Measurements from ENCODE around the gene ELN. TPM values are rescaled to one million over a fixed set of nuclear protein-coding genes. Genes with fewer than 3 reads are reported as not detected.

ELN gene
- total RNA-seq, 2 experiments from 2014 or later, result not detected

DNA sequence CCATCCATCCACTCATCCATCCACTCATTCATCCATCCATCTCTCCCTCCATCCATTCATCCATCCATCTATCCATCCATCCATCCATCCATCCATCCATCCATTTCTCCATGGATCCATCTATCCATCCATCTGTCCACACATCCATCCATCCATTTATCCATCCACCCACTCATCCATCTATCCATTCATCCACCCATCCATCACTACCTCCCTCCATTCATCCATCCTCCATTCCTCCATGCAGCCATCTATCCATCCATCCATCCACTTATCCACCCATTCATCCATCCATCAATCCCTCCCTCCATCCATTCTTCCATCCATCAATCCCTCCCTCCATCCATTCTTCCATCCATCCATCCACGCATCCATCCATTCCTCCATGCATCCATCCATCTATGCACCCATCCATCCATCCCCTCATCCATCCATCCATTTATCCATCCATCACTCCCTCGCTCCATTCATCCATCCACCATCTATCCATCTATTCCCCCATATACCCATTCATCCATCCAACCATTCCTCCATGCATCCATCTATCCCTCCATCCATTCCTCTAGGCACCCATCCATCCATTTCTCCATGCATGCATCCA, 21.1 kb downstream of the ELN start:
- DNase-seq (no peak), ATAC-seq (ENCODE audit: poor library complexity) (no peak)
- Mint-ChIP-seq H3K27ac (no peak overlapping the region), H3K4me3 (no peak overlapping the region), H3K27me3 (no peaks in the 10 kb centered on the region), H3K4me1 (ENCODE audit: low read depth) (no peaks in the 10 kb centered on the region), H3K9me3 (no peaks in the 10 kb centered on the region), H3K36me3 (ENCODE audit: low read depth) (no peaks in the 10 kb centered on the region)
- ChIA-PET CTCF (no interaction called here), POLR2A (no interaction called here)
- no peaks in the 10 kb centered on the region for H3K36me3 ChIP-seq (ENCODE audit: insufficient read depth, low read length)
- H3K27me3 ChIP-seq (ENCODE audit: control insufficient read depth in 1 of 2, insufficient read depth in 2 of 2, low read length in 2 of 2), result no peaks in the 10 kb centered on the region
- TF ChIP-seq, protein P1, sequence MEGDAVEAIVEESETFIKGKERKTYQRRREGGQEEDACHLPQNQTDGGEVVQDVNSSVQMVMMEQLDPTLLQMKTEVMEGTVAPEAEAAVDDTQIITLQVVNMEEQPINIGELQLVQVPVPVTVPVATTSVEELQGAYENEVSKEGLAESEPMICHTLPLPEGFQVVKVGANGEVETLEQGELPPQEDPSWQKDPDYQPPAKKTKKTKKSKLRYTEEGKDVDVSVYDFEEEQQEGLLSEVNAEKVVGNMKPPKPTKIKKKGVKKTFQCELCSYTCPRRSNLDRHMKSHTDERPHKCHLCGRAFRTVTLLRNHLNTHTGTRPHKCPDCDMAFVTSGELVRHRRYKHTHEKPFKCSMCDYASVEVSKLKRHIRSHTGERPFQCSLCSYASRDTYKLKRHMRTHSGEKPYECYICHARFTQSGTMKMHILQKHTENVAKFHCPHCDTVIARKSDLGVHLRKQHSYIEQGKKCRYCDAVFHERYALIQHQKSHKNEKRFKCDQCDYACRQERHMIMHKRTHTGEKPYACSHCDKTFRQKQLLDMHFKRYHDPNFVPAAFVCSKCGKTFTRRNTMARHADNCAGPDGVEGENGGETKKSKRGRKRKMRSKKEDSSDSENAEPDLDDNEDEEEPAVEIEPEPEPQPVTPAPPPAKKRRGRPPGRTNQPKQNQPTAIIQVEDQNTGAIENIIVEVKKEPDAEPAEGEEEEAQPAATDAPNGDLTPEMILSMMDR (IDR thresholded peaks at IDR 0.05), result no peak
- H3K9me3 ChIP-seq (ENCODE audit: control insufficient read depth in 1 of 2, insufficient read depth in 1 of 2, low read length in 2 of 2), result no peaks in the 10 kb centered on the region
- H3K4me3 ChIP-seq (ENCODE audit: low read length), result no peak overlapping the region
- no peak overlapping the region for H3K27ac ChIP-seq (ENCODE audit: low read depth in 1 of 2, low read length in 2 of 2)
- H3K4me1 ChIP-seq (ENCODE audit: insufficient read depth, low read length), result no peaks in the 10 kb centered on the region
- intact Hi-C loops (cut with DNase I, micrococcal nuclease), result no loop called here

DNA sequence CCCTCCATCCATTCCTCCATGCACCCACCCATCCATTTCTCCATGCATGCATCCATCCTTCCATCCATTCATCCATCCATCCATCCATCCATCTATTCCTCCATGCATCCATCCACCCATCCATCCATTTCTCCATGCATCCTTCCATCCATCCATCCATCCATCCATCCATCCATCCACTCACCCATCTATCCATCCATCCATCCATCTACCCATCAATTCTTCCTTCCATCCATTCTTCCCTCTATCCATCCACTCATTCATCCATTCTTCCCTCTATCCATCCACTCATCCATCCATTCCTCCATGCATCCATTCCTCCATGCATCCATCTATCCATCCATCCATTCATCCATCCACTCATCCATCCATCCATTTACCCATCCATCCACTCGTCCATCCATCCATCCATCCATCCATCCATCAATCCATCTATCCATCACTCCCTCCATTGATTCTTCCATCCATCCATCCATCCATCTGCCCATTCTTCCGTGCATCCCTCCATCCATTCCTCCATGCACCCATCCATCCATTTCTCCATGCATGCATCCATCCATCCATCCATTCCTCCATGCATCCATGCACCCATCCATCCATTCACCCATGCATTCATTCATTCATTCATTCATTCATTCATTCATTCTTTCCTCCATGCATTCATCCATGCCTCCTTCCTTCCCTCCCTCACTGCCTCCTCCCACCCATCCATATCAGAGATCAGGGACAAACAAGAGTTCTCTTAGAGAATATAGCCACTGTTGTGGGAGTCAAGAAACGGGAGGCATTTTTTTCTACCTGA, 22.2 kb downstream of the ELN start:
- TF ChIP-seq, protein P1 (IDR thresholded peaks at IDR 0.05), result no peak
- H3K27me3 Mint-ChIP-seq, result no peaks in the 10 kb centered on the region
- H3K4me1 ChIP-seq (ENCODE audit: insufficient read depth, low read length), result no peaks in the 10 kb centered on the region
- H3K27me3 ChIP-seq (ENCODE audit: control insufficient read depth in 1 of 2, insufficient read depth in 2 of 2, low read length in 2 of 2), result no peaks in the 10 kb centered on the region
- intact Hi-C loops (cut with DNase I, micrococcal nuclease), result loop anchor here in 1 of 2 experiments (5.0 kb wide), 1 partner anchor 77 kb away; no protein-coding TSS in a partner anchor
- H3K4me1 Mint-ChIP-seq (ENCODE audit: low read depth), result no peaks in the 10 kb centered on the region
- H3K4me3 ChIP-seq (ENCODE audit: low read length), result no peak overlapping the region
- DNase-seq (no peak), ATAC-seq (ENCODE audit: poor library complexity) (no peak)
- CTCF ChIA-PET, result no interaction called here
- H3K4me3 Mint-ChIP-seq, result no peak overlapping the region
- no peak overlapping the region for H3K27ac ChIP-seq (ENCODE audit: low read depth in 1 of 2, low read length in 2 of 2)
- no peaks in the 10 kb centered on the region for H3K9me3 Mint-ChIP-seq
- H3K9me3 ChIP-seq (ENCODE audit: control insufficient read depth in 1 of 2, insufficient read depth in 1 of 2, low read length in 2 of 2), result no peaks in the 10 kb centered on the region
- POLR2A ChIA-PET, result no interaction called here
- no peaks in the 10 kb centered on the region for H3K36me3 ChIP-seq (ENCODE audit: insufficient read depth, low read length)
- H3K27ac Mint-ChIP-seq, result no peak overlapping the region
- H3K36me3 Mint-ChIP-seq (ENCODE audit: low read depth), result no peaks in the 10 kb centered on the region

DNA sequence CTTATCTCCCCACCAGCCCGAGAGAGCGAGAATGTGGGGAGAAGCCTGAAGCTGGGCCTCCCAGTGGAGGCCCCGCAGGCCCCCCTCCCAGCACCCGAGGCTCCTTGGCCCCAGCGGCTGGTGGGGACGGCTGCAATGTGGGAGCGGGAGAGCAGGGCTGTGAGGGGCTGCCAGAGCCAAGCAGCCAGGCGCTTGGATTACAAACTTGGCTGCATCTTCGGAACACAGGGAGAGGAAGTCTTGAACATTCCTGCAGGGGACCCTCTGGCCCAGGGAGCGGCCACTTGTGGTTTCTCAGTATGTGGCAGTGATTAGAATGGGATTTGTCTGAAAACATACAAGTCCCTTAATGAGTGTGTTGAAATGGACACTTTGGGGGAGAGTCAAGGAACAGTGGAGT, 23.2 kb downstream of the ELN start:
- Histone ChIP-seq H3K4me3 (ENCODE audit: low read length) (no peak overlapping the region), H3K27me3 (ENCODE audit: control insufficient read depth in 1 of 2, insufficient read depth in 2 of 2, low read length in 2 of 2) (no peaks in the 10 kb centered on the region), H3K9me3 (ENCODE audit: control insufficient read depth in 1 of 2, insufficient read depth in 1 of 2, low read length in 2 of 2) (no peaks in the 10 kb centered on the region), H3K27ac (ENCODE audit: low read depth in 1 of 2, low read length in 2 of 2) (no peak overlapping the region), H3K36me3 (ENCODE audit: insufficient read depth, low read length) (no peaks in the 10 kb centered on the region), H3K4me1 (ENCODE audit: insufficient read depth, low read length) (no peaks in the 10 kb centered on the region)
- DNase-seq (no peak), ATAC-seq (ENCODE audit: poor library complexity) (no peak)
- Mint-ChIP-seq H3K9me3 (no peaks in the 10 kb centered on the region), H3K27ac (no peak overlapping the region), H3K4me3 (no peak overlapping the region), H3K27me3 (no peaks in the 10 kb centered on the region), H3K4me1 (ENCODE audit: low read depth) (no peaks in the 10 kb centered on the region), H3K36me3 (ENCODE audit: low read depth) (no peaks in the 10 kb centered on the region)
- POLR2A ChIA-PET, result no interaction called here
- CTCF ChIA-PET, result no interaction called here
- intact Hi-C loops (cut with DNase I, micrococcal nuclease), result loop anchor here in 1 of 2 experiments (5.0 kb wide), 1 partner anchor 76 kb away; no protein-coding TSS in a partner anchor
- TF ChIP-seq, protein P1 (IDR thresholded peaks at IDR 0.05), result no peak

Data from CD4-positive, alpha-beta T cell (primary cell).